Measurements from ENCODE around the gene ELP6.

Gene ELP6

GRCh38 chr3:47513125-47513929 lies at the start of gene ELP6:
TSS of gene ELP6 (minus strand) at chr3:47513712. CDS start at chr3:47513590, 122 bp downstream.
- TF ChIP-seq, protein P1, sequence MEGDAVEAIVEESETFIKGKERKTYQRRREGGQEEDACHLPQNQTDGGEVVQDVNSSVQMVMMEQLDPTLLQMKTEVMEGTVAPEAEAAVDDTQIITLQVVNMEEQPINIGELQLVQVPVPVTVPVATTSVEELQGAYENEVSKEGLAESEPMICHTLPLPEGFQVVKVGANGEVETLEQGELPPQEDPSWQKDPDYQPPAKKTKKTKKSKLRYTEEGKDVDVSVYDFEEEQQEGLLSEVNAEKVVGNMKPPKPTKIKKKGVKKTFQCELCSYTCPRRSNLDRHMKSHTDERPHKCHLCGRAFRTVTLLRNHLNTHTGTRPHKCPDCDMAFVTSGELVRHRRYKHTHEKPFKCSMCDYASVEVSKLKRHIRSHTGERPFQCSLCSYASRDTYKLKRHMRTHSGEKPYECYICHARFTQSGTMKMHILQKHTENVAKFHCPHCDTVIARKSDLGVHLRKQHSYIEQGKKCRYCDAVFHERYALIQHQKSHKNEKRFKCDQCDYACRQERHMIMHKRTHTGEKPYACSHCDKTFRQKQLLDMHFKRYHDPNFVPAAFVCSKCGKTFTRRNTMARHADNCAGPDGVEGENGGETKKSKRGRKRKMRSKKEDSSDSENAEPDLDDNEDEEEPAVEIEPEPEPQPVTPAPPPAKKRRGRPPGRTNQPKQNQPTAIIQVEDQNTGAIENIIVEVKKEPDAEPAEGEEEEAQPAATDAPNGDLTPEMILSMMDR (IDR thresholded peaks at IDR 0.05) = peak; percentile 36; the same call in 1 of the 2 replicates

- TF ChIP-seq, protein P1 (IDR thresholded peaks at IDR 0.05) = no peak
These were observed 42.8 kb upstream of the ELP6 start for GRCh38 chr3:47556351-47556750.

GRCh38 chr3:47554335-47554734 lies 40.8 kb upstream of the ELP6 start:
- TF ChIP-seq, protein P1 (IDR thresholded peaks at IDR 0.05) = no peak

- TF ChIP-seq, protein P1 (IDR thresholded peaks at IDR 0.05) = no peak
These were observed 39.9 kb upstream of the ELP6 start for GRCh38 chr3:47553407-47553806.

DNA sequence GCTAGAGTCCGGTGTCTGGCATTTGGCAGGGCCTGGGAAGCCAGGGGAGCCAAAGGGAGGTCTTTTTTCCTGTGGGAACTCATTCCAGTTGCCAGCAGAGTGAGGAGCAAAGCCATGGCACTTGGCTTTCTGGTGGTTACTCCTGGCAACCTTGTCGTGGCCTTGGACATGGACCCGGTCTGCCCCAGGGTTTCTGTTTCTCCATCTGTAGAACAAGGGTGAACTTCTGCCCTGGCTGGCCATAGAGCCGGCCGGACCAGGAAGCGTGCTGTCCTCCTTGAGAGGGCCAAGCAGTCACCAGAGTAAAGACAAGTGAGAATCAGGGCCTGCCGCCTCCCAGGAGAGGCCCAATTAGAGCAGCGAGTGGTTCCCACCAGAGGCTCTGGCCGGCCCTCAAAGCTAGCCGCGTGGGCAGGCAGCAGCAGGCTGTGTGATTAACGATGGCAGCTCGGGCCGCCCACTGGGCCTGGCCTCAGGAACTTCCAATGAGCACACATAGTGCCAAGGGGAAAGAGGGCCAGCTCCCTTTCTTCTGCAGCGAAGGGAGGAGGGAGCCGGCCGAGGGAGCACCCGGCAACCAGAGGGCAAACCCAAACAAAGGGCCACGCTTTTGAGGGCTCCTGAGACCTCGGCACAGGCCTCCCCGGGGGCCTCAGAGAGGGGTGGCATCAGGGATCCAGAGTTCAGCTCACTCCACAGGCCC lies 29.1 kb upstream of the ELP6 start:
- TF ChIP-seq, protein P1 (IDR thresholded peaks at IDR 0.05) = no peak

DNA sequence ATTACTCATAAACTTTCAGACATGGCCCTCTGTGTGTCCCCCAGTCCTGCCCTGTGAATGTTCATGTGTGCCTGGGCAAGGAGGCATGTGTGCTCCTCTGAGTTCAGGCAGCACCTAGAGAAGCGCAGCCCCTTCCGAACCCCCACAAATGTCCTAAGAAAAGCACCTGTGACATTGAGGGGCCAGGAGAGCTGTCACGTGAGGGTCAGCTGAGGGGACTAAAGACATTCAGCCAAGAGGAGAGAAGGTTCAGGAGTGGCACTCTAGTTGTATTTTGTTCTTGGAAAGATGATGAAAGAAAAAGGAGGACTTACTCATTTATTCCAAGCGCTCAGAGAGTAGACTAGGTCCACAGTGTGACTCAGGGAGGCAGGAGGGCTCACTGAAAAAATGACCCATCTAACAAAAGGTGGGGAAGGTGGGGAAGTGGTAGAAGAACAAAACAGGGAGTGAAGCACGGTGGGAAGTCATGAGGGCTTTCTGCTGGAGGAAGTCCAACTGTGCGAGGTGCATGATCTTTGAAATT lies 28.1 kb upstream of the ELP6 start:
- TF ChIP-seq, protein P1 (IDR thresholded peaks at IDR 0.05) = no peak

DNA sequence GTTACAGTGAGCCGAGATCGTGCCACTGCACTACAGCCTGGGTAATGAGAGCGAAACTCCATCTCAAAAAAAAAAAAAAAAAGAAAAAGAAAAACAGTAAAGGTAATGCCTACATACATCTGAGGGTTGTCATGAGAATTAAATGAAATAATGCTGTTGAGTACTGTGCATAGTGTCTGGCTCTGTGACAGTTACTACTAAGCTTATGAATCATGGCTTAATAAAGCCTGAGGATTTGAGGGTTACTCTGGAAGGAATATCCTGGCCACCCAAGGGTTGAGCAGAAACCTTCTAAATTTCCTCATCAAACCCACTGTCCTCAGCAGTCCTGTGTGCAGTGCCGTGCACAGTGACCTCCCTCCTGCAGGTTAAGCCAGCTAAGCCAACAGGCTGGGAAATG lies 26.8 kb upstream of the ELP6 start:
- TF ChIP-seq, protein P1 (IDR thresholded peaks at IDR 0.05) = no peak

All from LNCAP (cell line).